ENCODE data around the gene EFS. TPM values are rescaled to one million over a fixed set of nuclear protein-coding genes. Genes with fewer than 3 reads are reported as not detected.

The EFS gene
- total and polyA plus RNA-seq, 10 of the 15 experiments (the other 5 are each of a cell fraction or from before 2014, with no cell fraction given) = 0.08 TPM; not detected in 9

- TF ChIP-seq, protein P1, sequence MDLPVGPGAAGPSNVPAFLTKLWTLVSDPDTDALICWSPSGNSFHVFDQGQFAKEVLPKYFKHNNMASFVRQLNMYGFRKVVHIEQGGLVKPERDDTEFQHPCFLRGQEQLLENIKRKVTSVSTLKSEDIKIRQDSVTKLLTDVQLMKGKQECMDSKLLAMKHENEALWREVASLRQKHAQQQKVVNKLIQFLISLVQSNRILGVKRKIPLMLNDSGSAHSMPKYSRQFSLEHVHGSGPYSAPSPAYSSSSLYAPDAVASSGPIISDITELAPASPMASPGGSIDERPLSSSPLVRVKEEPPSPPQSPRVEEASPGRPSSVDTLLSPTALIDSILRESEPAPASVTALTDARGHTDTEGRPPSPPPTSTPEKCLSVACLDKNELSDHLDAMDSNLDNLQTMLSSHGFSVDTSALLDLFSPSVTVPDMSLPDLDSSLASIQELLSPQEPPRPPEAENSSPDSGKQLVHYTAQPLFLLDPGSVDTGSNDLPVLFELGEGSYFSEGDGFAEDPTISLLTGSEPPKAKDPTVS (IDR thresholded peaks at IDR 0.05; ENCODE audit: low read depth, low read length) = no peak
- TF ChIP-seq TBL1XR1 (IDR thresholded peaks at IDR 0.05; ENCODE audit: low read depth, low read length) = no peak
Observed at GRCh38 chr14:23384364-23385080, 19.6 kb upstream of the EFS start (continued).

DNA sequence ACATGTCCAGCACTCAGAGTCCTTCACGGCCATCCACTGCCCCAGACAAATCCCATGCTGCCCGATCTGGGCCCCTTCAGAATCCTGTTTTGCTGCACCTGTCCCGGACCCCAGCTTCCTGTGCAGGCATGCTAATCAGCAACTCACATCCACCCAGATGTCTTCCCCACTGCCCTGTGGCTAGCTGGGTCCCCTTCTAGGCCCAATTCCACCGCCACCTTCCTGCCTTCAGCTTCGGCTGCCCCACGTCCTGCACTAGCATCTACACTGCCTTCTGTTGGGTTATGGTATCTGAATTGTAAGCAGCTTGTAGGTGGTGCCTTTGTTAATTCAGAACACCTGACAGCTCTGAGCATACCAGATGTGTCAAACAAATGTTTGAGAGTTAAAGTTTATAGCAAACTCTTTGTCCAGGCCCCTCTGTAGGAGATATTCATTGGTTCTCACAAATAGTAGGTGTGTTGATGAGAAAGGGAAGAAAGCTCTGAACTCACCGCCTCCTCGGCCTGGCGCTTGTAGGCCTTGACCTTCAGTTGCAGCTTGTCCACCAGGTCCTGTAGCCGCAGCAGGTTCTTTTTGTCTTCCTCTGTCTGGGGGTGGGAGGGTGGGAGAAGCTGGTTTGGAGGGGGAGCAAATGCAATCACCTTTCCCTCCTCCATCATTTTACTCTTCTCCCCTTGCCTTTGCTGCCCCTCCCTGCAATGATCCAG lies 17.9 kb upstream of the EFS start:
- WGBS (ENCODE audit: insufficient coverage, insufficient replicate concordance, low lambda C conversion rate, missing lambda C conversion rate) = 30% methylated on average over 10 of the region's 10 CpGs
- H3K79me2 ChIP-seq (ENCODE audit: control insufficient read depth, insufficient read depth, low read length) = no peaks in the 10 kb centered on the region
- DNase-seq (ENCODE audit: low read depth, low spot score) (no peak), ATAC-seq (no peak), FAIRE-seq (no peak)
- H3K27me3 ChIP-seq (replicated peaks in 1 of 2; ENCODE audit: control insufficient read depth in 2 of 2, insufficient read depth in 2 of 2, low read length in 1 of 2) = no peaks in the 10 kb centered on the region
- ChIA-PET RAD21 (ENCODE audit: unreplicated experiment) (interaction anchor here (1.2 kb wide), 1 partner anchor 262 kb away, joined by 3 read pairs; no protein-coding TSS in a partner anchor), SMC1A (ENCODE audit: uncharacterized antibody, unreplicated experiment) (interaction anchor here (1.2 kb wide), 1 partner anchor 263 kb away, joined by 3 read pairs; no protein-coding TSS in a partner anchor), CTCF (interaction anchor here (0.7 to 1.8 kb wide), 5 partner anchors 9 to 262 kb away, joined by 3 to 6 read pairs (median 4); no protein-coding TSS in a partner anchor), POLR2A (no interaction called here)
- TF ChIP-seq LARP7 (IDR thresholded peaks at IDR 0.05) (no peak), SUPT20H (IDR thresholded peaks at IDR 0.05; ENCODE audit: borderline replicate concordance, control insufficient read depth, low read depth, low read length) (no peak), MYC (IDR thresholded peaks at IDR 0.05; ENCODE audit: insufficient read depth, insufficient read length, insufficient replicate concordance, low read length, severe bottlenecking) (no peak), NFYA (IDR thresholded peaks at IDR 0.05; ENCODE audit: borderline replicate concordance, low read depth, low read length) (no peak), BACH1 (IDR thresholded peaks at IDR 0.05; ENCODE audit: borderline replicate concordance) (no peak), BHLHE40 (IDR thresholded peaks at IDR 0.05; ENCODE audit: borderline replicate concordance in 1 of 2, low read depth in 2 of 2, low read length in 1 of 2) (no peak), MEF2B (IDR thresholded peaks at IDR 0.05; ENCODE audit: partially characterized antibody, poor library complexity, severe bottlenecking) (no peak), ZNF207 (IDR thresholded peaks at IDR 0.05; ENCODE audit: borderline replicate concordance) (no peak), RELA (IDR thresholded peaks at IDR 0.05; ENCODE audit: borderline replicate concordance, partially characterized antibody) (no peak), MYB (IDR thresholded peaks at IDR 0.05; ENCODE audit: borderline replicate concordance, low read depth, low read length) (no peak), HCFC1 (IDR thresholded peaks at IDR 0.05; ENCODE audit: low read length) (no peak), ATF3 (IDR thresholded peaks at IDR 0.05; ENCODE audit: borderline replicate concordance, extremely low read depth, low read depth, low read length) (no peak)
- no peak overlapping the region for H3K27ac ChIP-seq (ENCODE audit: control insufficient read depth, insufficient read depth)
- no peaks in the 10 kb centered on the region for H4K20me1 ChIP-seq (ENCODE audit: control insufficient read depth, insufficient read depth)
- no peaks in the 10 kb centered on the region for H3K9me3 ChIP-seq (replicated peaks; ENCODE audit: control insufficient read depth, insufficient read depth, low read length)
- no peak overlapping the region for H3K9ac ChIP-seq (ENCODE audit: control insufficient read depth, insufficient read depth, low read length)
- intact Hi-C loops (cut with micrococcal nuclease; ENCODE audit: unreplicated experiment) (no loop called here), in situ Hi-C loops (cut with MboI) (loop anchor here (5.0 kb wide), 1 partner anchor 121 kb away; no protein-coding TSS in a partner anchor)
- H3K4me3 ChIP-seq = no peak overlapping the region
- BruUV-seq (replicated peaks) = no TSS peak
- H2AFZ ChIP-seq (ENCODE audit: control insufficient read depth, low read depth, low read length) = no peak overlapping the region
- H3K36me3 ChIP-seq (ENCODE audit: control insufficient read depth in 2 of 2, insufficient read depth in 2 of 2, low read length in 1 of 2) = no peaks in the 10 kb centered on the region
- no peak overlapping the region for H3K4me2 ChIP-seq (ENCODE audit: control insufficient read depth, insufficient read depth)
- no peaks in the 10 kb centered on the region for H3K4me1 ChIP-seq (ENCODE audit: control insufficient read depth, insufficient read depth, low read length)
